CD4-positive, alpha-beta memory T cell (primary cell): ENCODE data around the gene SMG7. TPM values are rescaled to one million over a fixed set of nuclear protein-coding genes. Genes with fewer than 3 reads are reported as not detected.

Source experiments
- CTCF ChIA-PET: fragments of 350-600 bp; sonication (Branson Sonifier 250); formaldehyde crosslinking; loops from one replicate; lab custom pipeline; 2021; ENCODE audit warnings: inconsistent platforms; ENCODE audit not compliant: partially characterized antibody; lab: Charles Lee
- POLR2A ChIA-PET: fragments of 350-600 bp; sonication (Branson Sonifier 250); formaldehyde crosslinking; loops from one replicate; lab custom pipeline; 2021; ENCODE audit not compliant: partially characterized antibody; lab: Charles Lee
- DNase-seq, 5 donors: peaks; one replicate each; pipeline versions ENCODE4 v3.0.0 to v3.0.0-alpha.2; 2020 to 2022; ENCODE audit warnings: mixed read lengths in 1 of 5
- H3K27ac ChIP-seq: one replicate; pipeline ENCODE4 v1.7.0; 2013; ENCODE audit warnings: low read depth, low read length
- H3K27me3 ChIP-seq: 2 replicates; pipeline ENCODE4 v1.7.0; 2013; ENCODE audit warnings: mild to moderate bottlenecking, low read length, moderate library complexity; ENCODE audit not compliant: insufficient read depth
- H3K36me3 ChIP-seq: 2 replicates; pipeline ENCODE4 v1.7.0; 2013; ENCODE audit warnings: mild to moderate bottlenecking, low read length, moderate library complexity; ENCODE audit not compliant: insufficient read depth
- H3K4me1 ChIP-seq: 2 replicates; pipeline ENCODE4 v1.7.0; 2013; ENCODE audit warnings: mild to moderate bottlenecking, low read length, moderate library complexity; ENCODE audit not compliant: insufficient read depth
- H3K4me3 ChIP-seq, 2 donors: one replicate each; pipeline ENCODE4 v1.7.0; 2013; ENCODE audit warnings: low read length in 2 of 2, mild to moderate bottlenecking in 1 of 2
- H3K9me3 ChIP-seq, 2 donors: one replicate each; pipeline ENCODE4 v1.7.0; 2013; ENCODE audit warnings: low read length in 2 of 2, control low read depth in 1 of 2; ENCODE audit not compliant: control insufficient read depth in 1 of 2
- H3K27ac Mint-ChIP-seq, 7 donors: one replicate each; pipeline ENCODE4 v1.8.0; 2020 to 2021; ENCODE audit warnings: mixed read lengths in 7 of 7, mild to moderate bottlenecking in 6 of 7, inconsistent platforms in 3 of 7, moderate library complexity in 3 of 7
- H3K27me3 Mint-ChIP-seq, 2 donors: one replicate each; pipeline ENCODE4 v1.8.0; 2020 to 2021; ENCODE audit warnings: mixed read lengths in 2 of 2
- H3K36me3 Mint-ChIP-seq, 2 donors: one replicate each; pipeline ENCODE4 v1.8.0; 2020 to 2021; ENCODE audit warnings: mixed read lengths in 2 of 2, inconsistent platforms in 1 of 2, mild to moderate bottlenecking in 1 of 2
- H3K4me1 Mint-ChIP-seq, 4 donors: one replicate each; pipeline ENCODE4 v1.8.0; 2020 to 2021; ENCODE audit warnings: mixed read lengths in 4 of 4, mild to moderate bottlenecking in 1 of 4
- H3K4me3 Mint-ChIP-seq, 8 donors: one replicate each; pipeline ENCODE4 v1.8.0; 2020 to 2021; ENCODE audit warnings: mixed read lengths in 8 of 8, mild to moderate bottlenecking in 7 of 8, moderate library complexity in 6 of 8, inconsistent platforms in 3 of 8
- H3K9me3 Mint-ChIP-seq, 8 donors: one replicate each; pipeline ENCODE4 v1.8.0; 2020 to 2021; ENCODE audit warnings: mixed read lengths in 8 of 8, mild to moderate bottlenecking in 5 of 8, inconsistent platforms in 3 of 8, moderate library complexity in 1 of 8
- intact Hi-C: fragments of 100-400 bp; cut with micrococcal nuclease; formaldehyde crosslinking; loops from one replicate; pipeline ENCODE4 v1.15.1; 2023
- polyA plus RNA-seq, 2 donors: library from polyadenylated mRNA; unstranded; fragments of 300-500 nt; fragmentation: Illumina TruSeq; gene quantifications; one replicate each; pipeline ENCODE4 v1.2.3, GENCODE V29; 2021
- total RNA-seq, 2 experiments: library from RNA; stranded (reverse); gene quantifications; one replicate each; pipeline ENCODE4 v1.2.3, GENCODE V29; 2021

Gene SMG7
- total and polyA plus RNA-seq, 4 experiments from 2014 or later = 15.0 to 66.5 (median 52.0) TPM

DNA sequence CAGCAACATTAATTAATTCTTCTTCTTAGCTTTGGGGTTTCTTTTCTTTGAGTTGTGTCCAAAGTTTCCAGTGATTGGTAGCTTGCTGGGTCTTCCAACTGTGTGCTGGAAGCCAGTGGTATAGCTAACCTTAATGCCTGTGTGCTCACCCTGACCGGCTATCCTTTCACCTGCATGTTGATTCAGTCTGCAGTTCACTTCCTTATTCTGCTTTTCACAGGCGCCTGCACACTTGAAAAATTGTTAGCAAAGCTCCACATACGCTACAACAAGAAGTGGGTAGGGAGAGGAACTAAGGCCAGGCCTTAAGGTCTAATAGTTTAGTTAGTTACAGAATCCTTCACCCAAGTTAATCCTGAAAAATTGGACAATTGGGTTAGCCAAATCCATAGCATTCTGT is 82.3 kb downstream of the SMG7 start:
- ChIA-PET POLR2A (no interaction called here), CTCF (interaction anchor here (0.9 kb wide), 1 partner anchor 34 kb away, joined by 3 read pairs; no protein-coding TSS in a partner anchor)
- Histone ChIP-seq H3K27ac (no peak overlapping the region), H3K4me3 (no peak overlapping the region), H3K36me3 (peaks cover 39% of the 10 kb centered on the region), H3K4me1 (no peaks in the 10 kb centered on the region), H3K9me3 (no peaks in the 10 kb centered on the region), H3K27me3 (no peaks in the 10 kb centered on the region)
- H3K4me3 Mint-ChIP-seq = no peak overlapping the region
- no peaks in the 10 kb centered on the region for H3K9me3 Mint-ChIP-seq
- peaks cover 27 to 59% of the 10 kb centered on the region in 2 donors for H3K36me3 Mint-ChIP-seq
- DNase-seq = no peak
- H3K27ac Mint-ChIP-seq = peak overlapping the region in 1 of 7 donors; percentile 81
- no peaks in the 10 kb centered on the region for H3K4me1 Mint-ChIP-seq
- intact Hi-C loops = no loop called here
- no peaks in the 10 kb centered on the region for H3K27me3 Mint-ChIP-seq

DNA sequence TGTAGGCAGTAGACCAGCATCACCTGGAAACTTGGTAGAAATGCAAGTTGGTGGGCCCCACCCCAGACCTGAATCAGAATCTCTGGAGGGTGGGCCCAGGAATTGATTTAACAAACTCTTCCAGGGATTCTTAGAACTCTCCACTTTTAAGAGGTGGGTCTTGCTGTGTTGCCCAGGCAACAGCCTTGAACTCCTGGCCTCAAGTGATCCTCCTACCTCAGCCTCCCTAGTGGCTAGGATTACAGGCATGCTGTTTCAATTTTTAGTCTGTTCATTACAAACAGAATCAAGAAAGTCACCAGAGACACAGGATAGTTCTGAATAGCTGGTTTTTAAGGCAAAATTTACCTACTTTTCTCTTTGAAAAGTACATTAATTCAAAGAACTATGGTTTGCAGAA is 86.8 kb downstream of the SMG7 start:
- H3K4me3 ChIP-seq = no peak overlapping the region
- ChIA-PET CTCF (no interaction called here), POLR2A (no interaction called here)
- Mint-ChIP-seq H3K4me3 (no peak overlapping the region), H3K36me3 (peaks cover 4 to 19% of the 10 kb centered on the region in 2 donors), H3K27me3 (no peaks in the 10 kb centered on the region), H3K9me3 (no peaks in the 10 kb centered on the region), H3K4me1 (no peaks in the 10 kb centered on the region), H3K27ac (peak overlapping the region in 1 of 7 donors; percentile 48)
- H3K4me1 ChIP-seq = no peaks in the 10 kb centered on the region
- no peaks in the 10 kb centered on the region for H3K9me3 ChIP-seq
- H3K27me3 ChIP-seq = no peaks in the 10 kb centered on the region
- DNase-seq = no peak
- H3K27ac ChIP-seq = no peak overlapping the region
- peaks cover 8% of the 10 kb centered on the region for H3K36me3 ChIP-seq
- intact Hi-C loops = no loop called here

DNA sequence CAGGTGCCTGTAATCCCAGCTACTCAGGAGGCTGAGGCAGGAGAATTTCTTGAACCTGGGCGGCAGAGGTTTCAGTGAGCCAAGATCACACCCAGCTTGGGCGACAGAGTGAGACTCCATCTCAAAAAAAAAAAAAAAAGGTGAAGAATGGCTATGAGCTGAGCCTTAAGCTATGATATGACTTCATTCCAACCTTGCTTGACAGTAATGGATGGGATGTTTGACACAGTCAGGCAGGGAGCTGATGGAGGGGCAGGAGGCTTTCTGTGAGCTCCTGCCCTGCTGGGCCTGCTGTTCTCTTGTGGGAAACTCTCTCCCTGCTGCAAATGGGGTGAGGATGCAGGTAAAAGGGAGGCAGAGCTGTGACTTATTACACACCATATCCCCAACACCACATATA is 90.4 kb downstream of the SMG7 start:
- DNase-seq = no peak
- POLR2A ChIA-PET = interaction anchor here (0.7 kb wide), 1 partner anchor 17 kb away, joined by 3 read pairs; no protein-coding TSS in a partner anchor
- Histone ChIP-seq H3K9me3 (no peaks in the 10 kb centered on the region), H3K4me1 (no peaks in the 10 kb centered on the region), H3K27ac (no peak overlapping the region), H3K36me3 (no peaks in the 10 kb centered on the region), H3K4me3 (no peak overlapping the region), H3K27me3 (no peaks in the 10 kb centered on the region)
- CTCF ChIA-PET = no interaction called here
- peaks cover 0 to 6% (median 5%) of the 10 kb centered on the region in 4 donors for H3K4me1 Mint-ChIP-seq
- H3K27ac Mint-ChIP-seq = peak overlapping the region in 1 of 7 donors; percentile 80
- peaks cover 0 to 3% of the 10 kb centered on the region in 2 donors for H3K36me3 Mint-ChIP-seq
- no peak overlapping the region for H3K4me3 Mint-ChIP-seq
- intact Hi-C loops = no loop called here
- H3K27me3 Mint-ChIP-seq = no peaks in the 10 kb centered on the region
- no peaks in the 10 kb centered on the region for H3K9me3 Mint-ChIP-seq

DNA sequence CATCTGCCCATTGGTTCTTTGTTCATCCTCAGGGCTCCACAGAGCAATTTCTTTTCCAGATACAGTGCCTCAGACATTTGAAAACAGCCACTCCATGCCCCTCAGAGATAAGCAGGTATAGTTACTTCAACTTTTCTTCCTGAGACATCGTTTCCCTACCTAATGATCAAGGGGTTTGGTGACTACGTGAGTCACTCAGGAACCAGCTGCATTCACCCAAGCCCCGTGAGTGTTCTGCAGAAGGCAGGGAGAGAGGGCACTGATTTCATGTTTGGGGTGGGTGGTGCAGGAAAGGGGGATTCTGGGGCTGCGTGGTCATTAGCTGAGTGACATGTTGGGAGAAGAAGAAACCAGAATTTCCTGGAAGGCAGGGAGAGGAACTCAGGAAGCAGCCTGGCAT is 93.0 kb downstream of the SMG7 start:
- H3K9me3 ChIP-seq = no peaks in the 10 kb centered on the region
- intact Hi-C loops = no loop called here
- POLR2A ChIA-PET = no interaction called here
- H3K4me1 ChIP-seq = no peaks in the 10 kb centered on the region
- peaks cover 0 to 7% (median 6%) of the 10 kb centered on the region in 4 donors for H3K4me1 Mint-ChIP-seq
- no peak for DNase-seq
- H3K27me3 Mint-ChIP-seq = no peaks in the 10 kb centered on the region
- CTCF ChIA-PET = interaction anchor here (1.3 to 1.4 kb wide), 3 partner anchors 15 to 120 kb away, joined by 3 to 4 read pairs (median 3); no protein-coding TSS in a partner anchor
- peaks cover 0 to 3% of the 10 kb centered on the region in 2 donors for H3K36me3 Mint-ChIP-seq
- no peak overlapping the region for H3K4me3 Mint-ChIP-seq
- H3K36me3 ChIP-seq = no peaks in the 10 kb centered on the region
- H3K27me3 ChIP-seq = no peaks in the 10 kb centered on the region
- no peak overlapping the region for H3K4me3 ChIP-seq
- H3K27ac Mint-ChIP-seq = no peak overlapping the region
- no peak overlapping the region for H3K27ac ChIP-seq
- H3K9me3 Mint-ChIP-seq = no peaks in the 10 kb centered on the region

DNA sequence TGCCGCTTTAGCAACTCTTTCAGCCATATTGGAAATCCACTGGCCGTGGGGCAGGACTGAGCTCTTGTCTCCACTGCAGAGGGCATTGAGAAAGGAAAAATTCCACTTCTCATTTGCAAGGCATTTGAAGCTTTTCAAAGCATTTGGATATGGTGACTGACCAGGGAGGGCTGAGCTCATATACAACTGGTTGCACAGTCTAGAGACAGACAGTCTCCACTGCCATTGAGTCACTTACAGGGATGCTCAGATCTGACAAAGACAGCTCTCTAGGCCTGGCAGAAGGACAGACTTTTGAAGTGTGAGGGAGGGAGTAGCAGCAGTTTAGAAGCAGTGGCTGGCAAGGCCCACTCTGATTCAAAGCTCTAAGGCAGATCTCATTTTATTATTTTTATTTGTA is 93.7 kb downstream of the SMG7 start:
- no peak for DNase-seq
- H3K4me1 Mint-ChIP-seq = peaks cover 0 to 7% (median 6%) of the 10 kb centered on the region in 4 donors
- Histone ChIP-seq H3K27ac (no peak overlapping the region), H3K36me3 (no peaks in the 10 kb centered on the region), H3K4me3 (no peak overlapping the region), H3K9me3 (no peaks in the 10 kb centered on the region), H3K27me3 (no peaks in the 10 kb centered on the region), H3K4me1 (no peaks in the 10 kb centered on the region)
- ChIA-PET CTCF (interaction anchor here (1.3 to 1.4 kb wide), 3 partner anchors 14 to 119 kb away, joined by 3 to 4 read pairs (median 3); no protein-coding TSS in a partner anchor), POLR2A (no interaction called here)
- no peak overlapping the region for H3K4me3 Mint-ChIP-seq
- H3K27me3 Mint-ChIP-seq = no peaks in the 10 kb centered on the region
- intact Hi-C loops = no loop called here
- H3K9me3 Mint-ChIP-seq = no peaks in the 10 kb centered on the region
- H3K36me3 Mint-ChIP-seq = peaks cover 0 to under 1% of the 10 kb centered on the region in 2 donors
- peak overlapping the region in 1 of 7 donors; percentile 36 for H3K27ac Mint-ChIP-seq

DNA sequence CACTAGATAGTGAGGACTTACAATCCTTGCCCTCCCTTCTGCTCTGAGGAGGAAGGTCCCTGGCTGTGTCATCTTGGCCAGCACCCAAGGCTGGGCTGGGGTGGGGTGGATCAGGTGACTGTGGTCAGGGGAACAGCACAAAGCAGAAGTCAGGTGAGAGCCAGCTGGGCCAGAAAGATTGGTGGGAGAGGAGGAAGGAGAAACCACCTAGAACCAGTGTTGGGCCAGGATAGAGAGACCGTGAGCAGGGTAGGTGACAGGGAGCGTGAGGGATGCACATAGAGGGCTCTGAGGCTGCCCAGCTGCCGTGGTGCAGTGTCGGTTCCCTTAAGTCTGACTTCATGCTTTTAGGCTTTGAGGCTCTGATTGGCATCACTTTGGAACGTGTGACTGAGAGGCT is 95.3 kb downstream of the SMG7 start:
- no peaks in the 10 kb centered on the region for H3K9me3 Mint-ChIP-seq
- H3K27me3 Mint-ChIP-seq = no peaks in the 10 kb centered on the region
- Histone ChIP-seq H3K4me3 (no peak overlapping the region), H3K4me1 (no peaks in the 10 kb centered on the region), H3K9me3 (no peaks in the 10 kb centered on the region), H3K36me3 (no peaks in the 10 kb centered on the region), H3K27ac (no peak overlapping the region), H3K27me3 (no peaks in the 10 kb centered on the region)
- ChIA-PET CTCF (no interaction called here), POLR2A (no interaction called here)
- H3K27ac Mint-ChIP-seq = peak overlapping the region in 1 of 7 donors; percentile 52
- peaks cover 0 to 7% (median 6%) of the 10 kb centered on the region in 4 donors for H3K4me1 Mint-ChIP-seq
- H3K4me3 Mint-ChIP-seq = peak overlapping the region in 2 of 8 donors; percentile 23 to 26
- H3K36me3 Mint-ChIP-seq = no peaks in the 10 kb centered on the region
- no peak for DNase-seq
- intact Hi-C loops = no loop called here

DNA sequence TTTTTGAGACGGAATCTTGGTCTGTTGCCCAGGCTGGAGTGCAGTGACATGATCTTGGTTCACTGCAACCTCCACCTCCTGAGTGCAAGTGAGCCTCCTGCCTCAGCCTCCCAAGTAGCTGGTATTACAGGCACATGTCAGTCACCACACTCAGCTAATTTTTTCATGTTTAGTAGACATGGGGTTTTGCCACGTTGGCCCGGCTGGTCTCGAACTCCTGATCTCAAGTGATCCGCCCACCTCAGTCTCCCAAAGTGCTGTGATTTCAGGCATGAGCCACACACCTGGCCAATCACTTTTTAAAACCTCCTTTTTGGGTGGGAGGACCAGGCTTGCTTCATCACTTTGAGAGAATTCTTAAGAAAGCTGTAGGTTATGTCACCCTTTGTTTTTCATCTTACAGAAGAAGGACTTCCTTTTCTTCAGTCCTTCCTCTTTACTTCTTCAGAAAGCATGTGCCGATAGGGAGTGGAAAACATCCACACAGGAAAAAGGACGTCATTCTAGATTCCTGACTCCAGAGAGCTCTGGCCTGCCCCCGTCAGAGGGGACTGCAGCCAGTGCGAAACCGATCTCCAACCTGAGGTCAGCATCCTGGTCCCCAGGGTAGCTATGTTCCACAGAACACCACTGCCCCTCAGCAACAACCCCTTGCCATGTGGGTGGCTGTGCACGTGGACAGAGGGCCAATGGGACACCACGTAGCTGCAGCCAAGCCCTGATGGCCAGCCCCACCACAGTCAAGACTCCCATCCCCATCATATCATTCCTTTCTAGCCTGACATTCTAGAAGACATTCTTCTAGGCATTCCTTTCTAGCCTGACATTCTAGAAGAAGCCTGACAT is 96.1 kb downstream of the SMG7 start:
- Histone ChIP-seq H3K27me3 (no peaks in the 10 kb centered on the region), H3K27ac (no peak overlapping the region), H3K4me1 (no peaks in the 10 kb centered on the region), H3K4me3 (no peak overlapping the region), H3K36me3 (no peaks in the 10 kb centered on the region), H3K9me3 (no peaks in the 10 kb centered on the region)
- H3K27ac Mint-ChIP-seq = no peak overlapping the region
- DNase-seq = no peak
- CTCF ChIA-PET = interaction anchor here (0.9 kb wide), 1 partner anchor 19 kb away, joined by 3 read pairs; no protein-coding TSS in a partner anchor
- H3K27me3 Mint-ChIP-seq = no peaks in the 10 kb centered on the region
- POLR2A ChIA-PET = interaction anchor here (1.3 kb wide), 1 partner anchor 20 kb away, joined by 3 read pairs; no protein-coding TSS in a partner anchor
- no peaks in the 10 kb centered on the region for H3K36me3 Mint-ChIP-seq
- intact Hi-C loops = no loop called here
- H3K4me3 Mint-ChIP-seq = no peak overlapping the region
- H3K4me1 Mint-ChIP-seq = peaks cover 0 to 7% (median 6%) of the 10 kb centered on the region in 4 donors
- no peaks in the 10 kb centered on the region for H3K9me3 Mint-ChIP-seq
